NK-92 (cell line): ENCODE data around the gene BABAM2.

ENCODE experiments used
- DNase-seq: peaks from one replicate; lab custom pipeline; 2025; ENCODE audit not compliant: unreplicated experiment; lab: John Stamatoyannopoulos, UW

BABAM2 gene

DNA sequence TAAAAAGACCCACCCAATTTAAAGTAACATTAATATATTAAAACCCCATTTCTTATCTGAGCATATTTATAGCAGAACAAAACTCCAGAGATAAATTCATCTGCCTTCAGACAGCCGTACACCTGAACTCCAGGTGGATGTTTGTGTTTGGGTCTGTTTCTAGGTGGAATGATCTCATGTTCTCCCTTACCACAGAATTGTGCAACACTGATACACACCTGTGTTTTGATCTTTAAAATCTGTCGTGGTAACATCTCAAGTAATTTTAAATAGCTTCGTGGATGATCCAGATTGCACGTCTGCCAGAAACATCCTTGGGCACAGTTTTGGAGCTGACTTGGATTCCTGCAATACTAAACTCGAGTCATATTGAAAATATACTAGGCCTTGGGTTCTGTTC lies 294.6 kb downstream of the BABAM2 start:
- no peak for DNase-seq

DNA sequence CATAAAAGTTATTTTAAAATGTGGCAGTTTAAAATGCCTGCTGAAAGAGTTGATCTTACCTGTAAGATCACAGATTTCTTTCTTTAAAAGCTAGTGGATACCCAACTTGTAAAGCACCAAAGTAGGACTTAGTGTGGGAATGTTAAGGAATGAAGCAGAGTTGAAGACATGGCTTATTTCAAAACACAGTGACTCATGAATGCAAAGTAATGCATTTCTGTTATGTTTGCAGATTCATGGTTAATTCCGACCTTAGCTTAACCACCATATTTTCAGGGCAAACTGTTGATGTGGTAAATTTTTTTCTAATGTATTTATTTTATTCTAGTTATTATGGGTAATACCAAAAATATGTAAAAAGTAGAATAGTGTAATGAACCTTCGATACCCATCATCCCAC lies 295.4 kb downstream of the BABAM2 start:
- DNase-seq = no peak

DNA sequence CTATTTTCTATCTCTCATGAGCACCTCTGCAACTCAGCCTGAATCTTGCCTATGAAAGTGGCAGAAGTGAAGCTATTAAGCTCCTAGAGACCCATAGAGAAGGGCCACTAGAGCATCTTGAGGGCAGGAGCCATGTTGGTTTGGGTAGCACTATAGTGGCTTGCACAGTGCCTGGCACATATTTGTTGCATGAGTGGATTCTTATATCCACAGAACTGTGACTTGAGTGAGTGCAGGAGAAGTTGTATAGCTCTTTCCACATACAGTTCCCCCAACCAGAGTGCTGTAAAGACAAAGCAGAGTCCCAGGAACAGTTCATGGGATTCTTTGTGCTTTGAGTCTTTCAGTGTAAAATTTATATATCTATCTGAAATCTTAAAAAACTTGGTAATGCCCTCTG lies 296.7 kb downstream of the BABAM2 start:
- DNase-seq = no peak

DNA sequence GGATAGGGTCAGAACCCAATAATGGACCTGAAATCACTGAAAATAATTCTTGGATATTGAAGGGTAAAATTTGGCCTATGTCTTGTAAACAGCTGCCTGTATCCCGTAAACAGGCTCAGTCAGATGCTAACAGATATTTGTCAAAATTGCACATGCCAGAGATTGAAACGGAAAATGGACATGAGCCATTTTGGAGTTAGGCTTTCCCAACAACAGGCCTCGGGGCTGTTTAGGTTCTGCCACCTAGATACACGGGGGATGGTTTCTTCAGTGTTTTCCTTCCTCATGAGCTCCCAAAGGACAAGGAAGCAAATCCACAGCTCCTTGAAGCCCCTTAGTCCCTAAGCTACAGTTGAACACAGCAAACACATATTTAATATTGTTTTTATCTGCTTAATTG lies 297.9 kb downstream of the BABAM2 start:
- no peak for DNase-seq

DNA sequence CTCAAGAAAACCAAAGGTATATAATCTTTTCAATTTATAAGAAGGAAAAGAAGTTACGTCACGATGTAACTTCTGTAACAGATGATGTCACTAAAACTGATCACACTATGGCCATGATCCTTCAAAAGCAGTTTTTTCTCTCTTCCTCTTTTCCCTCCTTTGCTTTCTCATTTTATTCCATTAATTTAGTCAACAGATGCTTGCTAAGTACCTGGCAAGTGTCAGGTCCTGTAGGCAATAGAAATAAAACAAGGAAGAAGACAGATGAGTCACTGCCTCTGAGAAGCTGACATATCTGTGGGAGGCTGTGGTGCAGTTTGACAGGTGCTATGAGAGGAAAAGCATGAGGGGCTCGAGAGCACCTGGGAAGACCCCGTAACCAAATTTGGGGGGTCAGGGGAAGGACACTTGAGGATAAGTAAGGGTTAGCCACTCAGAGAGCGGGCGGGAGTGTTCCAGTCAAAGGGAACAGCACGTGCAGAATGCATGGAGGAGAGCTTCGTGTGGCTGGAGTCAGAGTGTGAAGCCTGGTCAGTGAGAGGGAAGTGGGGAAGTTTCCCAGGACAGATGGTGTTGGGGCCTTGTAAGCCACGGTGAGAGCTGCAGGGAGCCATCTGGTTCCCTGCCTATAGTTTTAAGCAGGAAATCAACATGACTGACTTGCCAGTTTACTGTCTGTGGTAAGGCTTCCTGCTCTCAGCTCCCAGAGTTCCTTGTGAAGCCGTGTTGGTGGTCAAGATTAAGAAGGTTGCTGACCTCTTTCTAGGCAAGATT lies 303.3 kb downstream of the BABAM2 start:
- no peak for DNase-seq

DNA sequence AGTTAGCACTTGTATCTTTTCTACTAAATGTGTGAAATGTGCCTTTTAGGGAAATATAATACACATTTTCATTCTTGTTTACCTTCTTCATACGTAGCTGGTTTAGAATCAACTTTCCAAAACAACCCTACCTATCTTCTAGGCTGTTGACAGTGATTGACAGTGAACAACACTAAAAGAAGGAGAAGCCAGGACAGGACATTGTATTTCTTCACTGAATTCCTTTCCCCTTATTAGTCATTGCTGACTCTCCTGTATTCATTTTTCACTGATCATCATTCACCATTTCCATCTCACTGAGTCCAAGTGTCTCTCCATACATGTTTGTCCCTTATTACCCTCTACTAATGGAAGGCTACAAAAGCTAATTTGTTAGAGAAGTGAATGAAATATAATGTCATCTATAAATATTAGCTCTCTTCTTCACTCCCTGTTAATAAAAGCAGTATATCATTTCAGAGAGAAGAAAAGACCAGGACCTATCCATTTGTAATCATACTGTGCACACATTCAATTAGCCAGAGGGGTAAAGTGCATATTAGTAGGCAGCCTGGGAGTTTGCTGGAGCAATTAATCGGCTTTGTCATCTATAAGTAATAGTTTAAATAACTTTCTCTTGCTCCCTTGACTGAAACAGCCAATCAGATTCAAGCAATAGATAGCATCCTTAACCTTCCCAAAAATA lies 309.6 kb downstream of the BABAM2 start:
- DNase-seq = no peak

DNA sequence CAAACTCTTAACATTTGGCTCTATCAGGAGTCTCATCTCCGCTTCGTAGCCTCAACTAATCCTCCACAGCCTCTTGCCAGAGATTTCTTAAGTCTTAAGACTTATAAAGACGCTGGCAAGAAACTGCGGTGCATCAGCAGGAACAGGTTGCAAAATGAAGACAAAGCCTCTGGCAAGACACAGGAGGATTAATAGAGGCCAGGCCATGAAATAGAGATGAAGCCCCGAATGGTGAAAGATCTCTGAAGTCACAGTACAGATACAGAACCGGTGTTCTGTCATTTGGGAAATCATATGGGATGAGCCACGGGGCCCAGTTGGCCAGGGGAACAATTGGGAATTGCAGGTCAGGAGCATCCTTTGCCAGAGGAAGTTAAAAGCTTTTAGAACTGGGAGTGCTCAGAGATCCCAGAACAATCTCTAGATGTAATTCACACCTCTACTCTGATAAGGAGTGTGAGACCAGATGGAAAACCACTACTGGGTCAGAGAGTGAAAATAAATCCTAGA lies 311.2 kb downstream of the BABAM2 start:
- no peak for DNase-seq

DNA sequence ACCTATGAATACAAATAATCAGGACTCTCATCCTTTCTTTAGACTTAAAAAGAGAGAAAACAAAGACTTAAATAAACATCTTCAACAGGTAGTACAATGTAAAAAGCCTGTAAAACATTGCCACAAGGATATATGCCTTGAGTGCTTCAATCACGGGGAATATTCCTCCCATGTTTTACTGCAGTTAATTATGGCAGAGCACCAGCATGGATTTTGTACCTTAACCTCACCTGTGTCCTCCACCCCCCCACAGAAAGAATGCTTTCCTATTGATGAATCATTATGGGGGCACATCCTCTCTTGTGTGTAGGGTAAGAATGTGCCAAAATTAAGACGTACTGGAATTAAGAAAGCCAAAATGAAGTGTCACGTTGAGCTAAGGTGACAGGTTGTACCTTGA lies 312.2 kb downstream of the BABAM2 start:
- no peak for DNase-seq

DNA sequence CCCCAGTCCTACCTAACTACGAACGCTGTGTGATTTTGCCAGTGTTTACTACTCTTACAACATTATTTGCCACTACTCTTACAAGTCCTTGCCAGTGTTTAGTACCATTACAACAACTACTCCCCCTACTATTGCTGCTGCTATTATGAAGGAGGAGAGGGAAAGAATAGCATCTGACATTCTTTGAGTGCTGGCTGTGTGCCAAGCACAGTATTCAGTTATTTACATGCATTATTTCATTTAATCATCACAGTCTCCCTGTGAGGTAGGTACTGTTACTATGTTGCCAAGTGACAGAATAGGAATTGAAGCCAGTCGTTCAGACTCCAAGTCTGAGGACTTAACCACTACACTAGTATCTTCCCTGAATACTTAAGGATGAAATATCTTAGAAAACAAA lies 316.2 kb downstream of the BABAM2 start:
- DNase-seq = no peak

DNA sequence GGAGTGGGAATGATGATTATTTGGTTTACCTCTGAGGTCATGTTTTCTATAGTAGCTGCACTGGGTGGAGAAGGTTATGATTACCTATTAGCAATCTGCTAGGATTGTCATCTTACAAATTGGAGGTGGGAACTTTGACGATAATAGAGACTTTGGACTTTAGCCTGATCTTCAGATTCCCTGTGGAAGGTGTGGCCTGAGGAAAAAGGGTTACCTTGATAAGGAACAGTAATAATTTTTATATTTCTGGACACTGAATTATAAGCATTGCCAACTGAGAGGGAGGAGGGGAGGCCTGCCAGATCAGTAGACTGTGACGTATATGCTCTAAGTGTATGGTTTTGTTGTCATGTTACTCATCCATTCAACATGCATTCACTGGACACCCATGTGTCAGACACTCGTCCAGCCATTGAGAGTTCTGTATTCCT lies 318.7 kb downstream of the BABAM2 start:
- no peak for DNase-seq

DNA sequence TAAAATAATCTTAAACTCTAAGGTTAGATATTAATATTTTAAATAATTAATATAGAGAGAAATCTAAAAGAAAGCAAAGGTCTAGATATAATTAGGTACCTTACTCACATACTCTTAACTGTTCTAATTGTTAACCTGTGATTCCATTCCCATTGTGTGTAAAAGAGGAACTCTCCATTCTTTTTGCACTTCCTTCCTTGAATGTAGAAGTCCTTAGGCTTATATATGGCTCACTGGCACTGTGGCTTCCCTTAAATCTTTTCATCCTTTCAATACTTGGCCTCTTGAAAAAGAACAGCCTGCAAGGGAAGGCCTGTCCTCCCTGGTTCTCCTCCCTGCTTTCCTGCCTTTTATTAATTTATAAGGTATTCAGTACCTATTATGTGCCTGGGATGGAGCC lies 319.3 kb downstream of the BABAM2 start:
- no peak for DNase-seq

DNA sequence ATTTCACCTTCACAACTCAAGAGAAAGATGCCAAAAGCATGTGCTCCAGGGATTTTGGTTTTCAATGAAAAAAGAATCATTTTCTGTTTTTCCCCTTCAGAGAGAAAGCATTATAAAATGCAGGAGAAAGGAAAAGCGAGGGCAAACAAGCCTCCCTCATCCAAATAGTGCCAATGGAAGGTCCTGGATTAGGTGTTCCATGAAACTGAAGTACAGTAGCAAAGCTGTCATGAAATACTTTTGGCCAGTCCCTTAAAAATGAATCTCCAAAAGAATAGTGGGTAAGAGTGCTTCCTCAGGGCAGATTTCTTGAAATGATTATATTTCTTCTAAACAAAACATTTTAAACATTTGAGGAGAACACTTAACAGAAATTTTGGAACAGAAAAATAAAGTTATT lies 320.0 kb downstream of the BABAM2 start:
- DNase-seq = no peak

DNA sequence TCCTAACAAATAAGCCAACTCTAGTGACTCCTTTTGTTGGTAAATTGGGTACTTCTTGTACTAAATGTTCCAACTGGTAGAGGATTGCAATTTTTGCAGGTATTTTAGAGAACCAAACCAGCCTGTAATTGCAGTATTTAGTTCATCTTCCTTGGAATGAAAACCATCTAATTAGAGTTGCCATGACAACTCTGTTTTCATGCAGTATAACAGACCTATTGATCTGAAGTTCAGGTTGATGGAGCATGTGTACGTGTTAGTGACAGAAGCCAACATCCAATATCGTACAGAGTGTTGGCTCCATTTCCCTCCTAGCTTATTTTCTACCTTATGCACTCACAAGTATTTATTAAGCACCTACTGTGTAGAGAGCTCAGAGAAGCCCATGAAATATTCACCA lies 325.8 kb downstream of the BABAM2 start:
- DNase-seq = no peak

DNA sequence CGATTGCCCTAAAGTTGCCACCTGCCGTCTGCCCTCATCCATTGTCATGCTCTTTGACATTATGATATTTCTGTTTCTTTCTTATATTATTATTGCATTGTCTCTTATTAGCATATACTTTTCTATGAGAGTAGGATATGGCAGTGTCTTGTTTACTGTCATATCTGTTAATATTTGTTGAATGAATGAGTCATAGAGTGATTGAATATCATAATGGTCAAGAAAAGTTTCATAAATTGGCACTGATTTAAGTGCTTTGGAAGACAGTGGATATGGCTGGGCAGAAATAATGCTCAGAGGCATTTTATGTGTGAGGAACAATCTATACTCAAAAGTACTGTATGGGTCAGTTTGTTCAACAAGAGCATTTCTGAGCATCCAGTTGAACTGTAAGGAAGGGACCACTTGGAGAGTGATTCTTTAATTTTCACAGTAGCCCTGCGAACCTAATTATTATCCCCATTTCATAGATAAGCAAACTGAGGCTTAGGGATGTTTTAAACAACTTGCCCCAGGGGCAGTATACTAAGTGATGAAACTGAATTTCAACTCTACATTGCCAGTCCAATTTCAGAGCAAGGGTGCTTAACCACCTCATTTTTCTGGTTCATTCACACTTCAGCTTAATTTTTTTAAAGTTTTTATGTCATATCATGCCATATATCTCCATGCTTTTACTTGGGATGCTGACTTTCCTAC lies 326.7 kb downstream of the BABAM2 start:
- DNase-seq = no peak

DNA sequence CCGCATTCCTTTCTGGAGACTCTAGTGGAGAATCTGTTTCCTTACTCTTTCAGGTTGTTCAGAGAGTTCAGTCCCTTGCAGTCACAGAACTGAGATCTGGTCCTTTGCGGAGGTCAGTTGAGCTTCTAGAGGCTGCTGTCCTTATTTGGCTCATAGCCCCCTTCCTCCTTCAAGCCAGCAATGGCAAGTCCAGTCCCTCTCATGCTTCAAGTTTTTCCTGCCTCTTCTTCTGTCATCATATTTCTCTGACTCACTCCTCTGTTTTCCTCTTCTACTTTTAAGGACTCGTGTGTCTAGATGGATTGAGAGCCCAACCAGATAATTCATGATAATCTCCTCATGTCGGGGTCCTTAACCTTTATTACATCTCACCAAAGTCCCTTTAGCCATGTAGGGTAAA lies 328.6 kb downstream of the BABAM2 start:
- no peak for DNase-seq

DNA sequence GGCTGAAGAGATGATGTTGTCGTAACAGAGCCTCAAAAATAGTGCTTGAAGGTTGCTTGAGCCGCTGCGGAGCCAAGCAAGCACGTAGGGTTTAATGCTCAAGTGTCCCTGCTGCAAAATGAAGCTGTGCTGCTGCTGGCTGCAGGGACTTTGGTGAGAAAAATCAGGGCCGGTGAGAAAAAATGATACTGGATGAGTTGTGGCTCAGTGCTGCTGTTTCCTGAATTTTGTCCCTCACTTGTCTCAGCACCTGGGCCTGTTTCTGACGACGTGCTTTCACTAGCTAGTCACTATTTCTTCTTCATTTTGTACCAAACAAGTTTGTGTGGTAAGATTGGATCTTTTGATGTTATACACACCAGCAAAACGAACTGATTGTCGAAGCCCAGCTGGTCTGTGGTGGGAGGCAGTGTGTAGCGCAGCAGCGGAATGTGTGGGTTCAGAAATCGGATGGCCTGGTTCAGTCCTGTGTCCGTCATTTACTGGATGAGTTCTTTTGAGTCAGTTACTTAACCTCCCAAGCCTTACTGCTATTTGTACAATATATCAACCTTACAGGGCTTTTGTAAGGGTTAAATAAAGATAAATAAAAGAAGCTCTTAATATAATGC lies 329.3 kb downstream of the BABAM2 start:
- no peak for DNase-seq

DNA sequence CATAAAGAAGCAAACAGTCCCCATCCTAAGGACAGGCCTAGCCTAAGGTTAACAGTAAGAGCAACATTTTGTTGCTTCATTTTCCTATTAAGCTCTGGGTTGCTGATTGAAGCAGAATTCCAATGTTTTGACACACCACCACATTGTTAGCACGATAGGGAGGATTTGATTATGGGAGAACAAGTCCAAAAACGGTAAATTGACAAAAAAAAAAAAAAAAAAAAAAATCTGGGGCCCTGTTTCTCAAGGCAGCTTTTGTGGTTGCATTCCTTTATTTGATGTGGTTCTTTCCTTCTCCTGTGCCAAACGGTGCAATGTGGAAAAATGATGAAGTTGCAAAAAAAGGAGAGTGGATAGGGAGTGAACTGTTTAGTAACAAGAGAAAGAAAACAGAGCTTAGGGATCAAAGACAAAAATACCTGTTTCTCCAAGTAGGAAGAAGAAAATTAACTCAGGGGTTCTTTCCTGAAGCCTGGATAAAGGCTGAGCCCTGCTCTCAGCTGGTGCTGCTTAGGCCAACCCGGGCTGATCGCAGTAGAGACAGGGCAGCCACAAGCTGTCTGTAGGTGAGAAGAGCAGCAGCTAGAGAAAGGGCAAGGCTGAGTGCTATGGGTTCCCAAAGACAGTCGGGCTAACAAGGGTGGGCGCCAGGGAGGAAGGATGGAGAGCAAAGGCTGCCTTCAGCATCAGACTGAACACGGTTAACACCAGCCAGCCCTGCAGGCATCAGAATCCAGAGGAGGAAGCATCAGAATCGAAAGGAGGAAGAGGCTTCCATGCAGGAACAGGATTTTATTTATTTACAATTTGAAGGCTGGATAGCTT lies 334.3 kb downstream of the BABAM2 start:
- DNase-seq = no peak

DNA sequence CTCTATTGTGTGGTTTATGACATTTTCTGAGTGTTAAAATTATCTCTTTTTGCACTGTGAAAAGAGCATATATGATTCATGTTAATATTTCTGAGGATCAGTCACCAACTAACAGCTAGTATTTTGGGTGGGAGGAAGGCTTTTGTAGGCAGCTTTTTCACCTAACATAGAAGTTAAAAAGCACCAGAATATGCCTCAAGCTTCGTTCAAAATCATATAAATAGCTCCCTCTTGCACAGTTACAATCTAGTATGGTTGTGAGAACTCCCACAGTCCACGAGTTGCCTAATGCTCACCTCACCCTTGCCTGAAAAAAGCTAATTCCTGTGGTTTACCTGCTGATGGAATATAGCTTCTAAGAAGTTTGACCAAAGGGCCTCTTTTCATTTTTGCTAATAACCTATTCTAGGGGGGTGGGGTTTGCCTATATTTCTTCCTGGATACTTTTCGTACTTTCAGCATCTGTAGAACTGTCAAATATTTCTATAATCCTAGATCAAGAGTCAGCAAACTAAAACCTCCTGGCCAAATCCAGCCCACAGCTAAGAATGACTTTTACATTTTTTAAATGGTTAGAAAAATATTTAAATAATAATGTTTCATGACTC lies 335.0 kb downstream of the BABAM2 start:
- DNase-seq = no peak

DNA sequence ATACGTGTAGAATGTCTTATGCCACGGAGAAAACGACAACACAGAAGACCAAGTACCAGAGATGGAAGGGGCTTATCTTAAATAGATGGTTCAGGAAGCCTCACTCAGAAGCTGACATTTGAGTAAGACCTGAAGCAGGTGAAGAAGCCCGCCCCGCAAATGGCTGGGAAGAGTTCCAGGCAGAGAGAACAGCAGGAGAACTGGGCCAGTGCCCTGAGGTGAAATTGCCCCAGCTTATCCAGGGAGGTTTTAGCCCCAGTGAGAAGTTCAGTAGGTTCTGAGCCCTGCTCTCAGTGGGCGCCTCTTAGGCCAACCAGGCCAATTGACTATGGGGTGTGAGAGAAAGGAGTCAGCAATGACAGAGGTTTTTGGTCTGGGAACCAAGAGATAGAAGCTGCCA lies 336.0 kb downstream of the BABAM2 start:
- no peak for DNase-seq

DNA sequence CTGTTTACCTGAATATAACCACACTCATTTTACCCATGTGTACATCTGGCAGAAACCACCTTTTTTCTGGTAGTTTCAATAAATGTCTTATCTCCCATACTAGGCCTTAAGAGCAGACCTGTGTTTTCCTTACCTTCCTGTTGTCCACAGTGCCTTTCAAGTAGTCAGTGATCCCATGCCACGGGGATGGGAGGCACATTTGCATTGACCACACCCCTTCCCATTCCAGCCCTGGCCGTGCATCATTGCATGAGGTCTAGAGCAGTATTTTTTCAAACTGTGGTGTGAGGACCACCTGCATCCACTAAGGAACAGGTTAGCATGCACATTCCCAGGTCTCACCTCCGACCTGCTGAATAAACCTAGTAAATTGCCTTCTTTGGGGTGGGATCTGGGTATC lies 337.0 kb downstream of the BABAM2 start:
- no peak for DNase-seq
